GM12891 (cell line): ENCODE results near the gene FAT2.

Experiments
- POLR2A ChIP-seq: IDR thresholded peaks from 2 replicates; pipeline ENCODE4 v1.6.1; 2011; ENCODE audit warnings: low read depth, low read length, control low read depth
- POLR2AphosphoS5 ChIP-seq: IDR thresholded peaks from 2 replicates; pipeline ENCODE4 v1.6.1; 2011; ENCODE audit warnings: low read depth, low read length, control low read depth
- POU2F2 ChIP-seq: IDR thresholded peaks from 2 replicates; pipeline ENCODE4 v1.6.1; 2011; ENCODE audit warnings: low read depth, mild to moderate bottlenecking, control low read depth, low read length, moderate library complexity
- TAF1 ChIP-seq: IDR thresholded peaks from 2 replicates; pipeline ENCODE4 v1.6.1; 2011; ENCODE audit warnings: low read depth, low read length, control low read depth

DNA sequence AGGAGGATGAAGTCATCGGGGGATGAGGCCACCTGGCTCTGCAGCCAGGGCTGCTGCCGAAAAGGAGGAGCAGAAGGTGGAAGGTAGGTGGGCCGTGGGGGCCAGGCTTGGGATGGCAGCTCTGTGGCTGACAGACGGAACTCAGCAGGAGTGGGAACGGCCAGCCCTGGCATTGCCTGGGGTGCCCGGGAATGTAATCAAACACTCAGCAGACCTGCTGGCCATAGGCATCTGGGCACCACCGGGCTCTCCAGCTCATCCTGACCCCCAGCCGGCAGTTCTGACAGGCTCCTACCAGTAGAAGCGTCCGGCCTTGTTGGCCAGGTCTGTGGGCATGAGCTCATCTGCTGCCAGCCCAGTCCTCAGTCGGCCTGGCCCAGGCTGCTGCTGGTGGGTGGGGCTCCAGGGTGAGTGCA, 4.3 kb upstream of the FAT2 start:
- no peak for TF ChIP-seq POLR2A
- no peak for TF ChIP-seq POU2F2
- TF ChIP-seq TAF1: no peak
- TF ChIP-seq POLR2AphosphoS5: no peak
